K562 (cell line): Measurements from ENCODE around the gene CLTA. TPM values are rescaled to one million over a fixed set of nuclear protein-coding genes. Genes with fewer than 3 reads are reported as not detected.
A peak's percentile ranks its signal among the peaks of the same experiment; 100 is the strongest.

ENCODE experiments used
- CREM ChIP-seq: IDR thresholded peaks from 2 replicates; pipeline ENCODE4 v1.6.1; 2014; ENCODE audit warnings: antibody characterized with exemption, low read depth
- E2F6 ChIP-seq, 2 experiments: IDR thresholded peaks; 2 replicates each; pipeline ENCODE4 v1.6.1; 2011; ENCODE audit warnings: borderline replicate concordance in 1 of 2, control low read depth in 1 of 2, low read depth in 1 of 2, low read length in 1 of 2, mild to moderate bottlenecking in 1 of 2, mixed read lengths in 1 of 2, moderate library complexity in 1 of 2; ENCODE audit not compliant: insufficient read depth in 1 of 2, insufficient read length in 1 of 2, poor library complexity in 1 of 2, severe bottlenecking in 1 of 2; ENCODE audit errors: extremely low read depth in 1 of 2
- ETV5 ChIP-seq: sonication (generic); formaldehyde crosslinking; IDR thresholded peaks from 2 replicates; pipeline ENCODE4 v1.4.0; 2020; ENCODE audit warnings: low read depth, mild to moderate bottlenecking, missing genetic modification reagents
- FOXK1 ChIP-seq: sonication (generic); formaldehyde crosslinking; IDR thresholded peaks from 2 replicates; pipeline ENCODE4 v1.8.0; 2022; ENCODE audit warnings: missing genetic modification reagents, mild to moderate bottlenecking, borderline replicate concordance
- PHF20 ChIP-seq: fragments of 450-650 bp; IDR thresholded peaks from 2 replicates; pipeline ENCODE4 v1.6.1; 2018; ENCODE audit not compliant: partially characterized antibody
- SAP30 ChIP-seq: fragments of 200-600 bp; sonication (generic); IDR thresholded peaks from 2 replicates; pipeline ENCODE4 v1.6.1; 2012; ENCODE audit warnings: borderline replicate concordance, low read depth, mild to moderate bottlenecking, moderate library complexity, low read length, control low read depth, inconsistent platforms; ENCODE audit not compliant: insufficient read depth, poor library complexity, severe bottlenecking
- TAF1 ChIP-seq: IDR thresholded peaks from 2 replicates; pipeline ENCODE4 v1.6.1; 2011; ENCODE audit warnings: mild to moderate bottlenecking, low read length, moderate library complexity; ENCODE audit not compliant: insufficient read depth, control insufficient read depth, severe bottlenecking; ENCODE audit errors: extremely low read depth
- UBTF ChIP-seq, 2 experiments: IDR thresholded peaks; 2 replicates each; pipeline ENCODE4 v1.6.1; 2012; ENCODE audit warnings: improper control_type of control experiment in 2 of 2, low read depth in 2 of 2, low read length in 2 of 2, borderline replicate concordance in 1 of 2
- ZBTB40 ChIP-seq, 2 experiments: fragments of 450-650 bp in 1 of 2; sonication (generic) in 1 of 2; formaldehyde crosslinking in 1 of 2; IDR thresholded peaks; 2 replicates each; pipeline versions ENCODE4 v1.7.1 to v1.9.0; 2016 to 2022; ENCODE audit warnings: inconsistent platforms in 1 of 2, mild to moderate bottlenecking in 1 of 2, missing genetic modification reagents in 1 of 2
- ZC3H4 ChIP-seq: sonication (generic); formaldehyde crosslinking; IDR thresholded peaks from 2 replicates; pipeline ENCODE4 v1.9.0; 2021; ENCODE audit warnings: missing genetic modification reagents, borderline replicate concordance
- polyA plus RNA-seq, 8 experiments: library from polyadenylated mRNA; depleted of rRNA in 4 of 8; stranded (reverse) in 5 of 8; unstranded in 3 of 8; fragments of >200 nt; fragmentation: Nextera tagmentation in 2 of 8; fragmentation: Illumina TruSeq in 1 of 8; extraction: Ambion mirVana in 2 of 8; extraction: Trizol in 1 of 8; gene quantifications; 2 replicates each; pipeline versions ENCODE4 v1.2.1 to v1.2.3, GENCODE V29; 2011 to 2014; ENCODE audit warnings: inconsistent platforms in 1 of 8, missing spikeins in 1 of 8
- total RNA-seq, 7 experiments: library from RNA; depleted of rRNA in 6 of 7; stranded (reverse); fragments of >200 nt in 6 of 7; fragmentation: Illumina TruSeq in 2 of 7; extraction: Trizol in 2 of 7; gene quantifications; 2 replicates each; pipeline versions ENCODE4 v1.2.1 to v1.2.3, GENCODE V29; 2011 to 2021; ENCODE audit warnings: low replicate concordance in 1 of 7

CLTA gene
- total and polyA plus RNA-seq, 9 of the 15 experiments (the other 6 are each of a cell fraction or from before 2014, with no cell fraction given) = 37.8 to 219 (median 144) TPM

GRCh38 chr9:36190388-36191289 is at the start of gene CLTA (continued):
- TF ChIP-seq ZBTB40 (IDR thresholded peaks at IDR 0.05) (peak; percentile 89), ZBTB40 (CRISPR knock-in tag; IDR thresholded peaks at IDR 0.05) (no peak), TAF1 (peak; percentile 88), ETV5 (peak; percentile 77), FOXK1 (CRISPR knock-in tag) (no peak), PHF20 (peak; percentile 13), UBTF (IDR thresholded peaks at IDR 0.05; ENCODE audit: borderline replicate concordance in 1 of 2, low read depth in 2 of 2, low read length in 2 of 2) (peak in 1 of 2 experiments; percentile 61; a peak in 1 of 4 replicates), SAP30 (peak; percentile 61), E2F6 (IDR thresholded peaks at IDR 0.05; ENCODE audit: borderline replicate concordance in 1 of 2, extremely low read depth in 1 of 2, insufficient read depth in 1 of 2, insufficient read length in 1 of 2, low read depth in 1 of 2, low read length in 1 of 2, poor library complexity in 1 of 2, severe bottlenecking in 1 of 2) (peak; percentile 53), CREM (peak; percentile 35), ZC3H4 (CRISPR knock-in tag) (no peak)
